ENCODE results near the gene PSPH.

DNA sequence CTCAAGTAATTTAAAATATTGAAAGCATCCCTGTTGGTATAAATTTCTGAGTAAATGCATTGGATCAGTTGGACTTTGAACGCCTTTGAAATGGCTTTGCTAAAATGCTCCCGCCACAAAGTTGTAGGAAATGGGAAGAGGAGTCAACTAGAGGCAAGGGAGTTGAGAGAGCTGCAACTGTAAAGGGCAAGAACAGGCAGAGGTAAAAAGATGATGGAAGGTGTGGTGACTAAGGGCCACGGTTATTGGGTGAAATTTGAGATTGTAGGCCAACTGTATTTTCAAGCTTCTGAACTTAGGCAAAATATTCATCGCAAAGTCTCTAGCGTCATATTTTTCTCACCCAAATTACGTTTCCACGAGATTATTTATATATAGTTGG, 12.2 kb upstream of the PSPH start:
- TF ChIP-seq CTCF (conservative IDR thresholded peaks at IDR 0.05; ENCODE audit: low read depth, low read length) = no peak
- no peak for TF ChIP-seq EZH2 (IDR thresholded peaks at IDR 0.05; ENCODE audit: borderline replicate concordance, low read depth, low read length, poor library complexity, severe bottlenecking)
